Sigmoid colon (tissue), 4 donors: ENCODE data around the gene PRR19.

Experiments
- CTCF ChIP-seq, 4 experiments: fragments of 450-650 bp in 3 of 4; fragments of 200-600 bp in 1 of 4; IDR thresholded peaks; one replicate each; pipeline ENCODE4 v1.5.1; 2016 to 2019; ENCODE audit warnings: antibody characterized with exemption in 4 of 4, mild to moderate bottlenecking in 3 of 4, moderate library complexity in 2 of 4
- EP300 ChIP-seq, 4 donors: sonication (generic); formaldehyde crosslinking; IDR thresholded peaks; one replicate each; pipeline ENCODE4 v1.6.1; 2017; ENCODE audit warnings: antibody characterized with exemption in 4 of 4
- POLR2AphosphoS5 ChIP-seq, 4 donors: sonication (generic); formaldehyde crosslinking; IDR thresholded peaks; one replicate each; pipeline ENCODE4 v1.6.1; 2017; ENCODE audit warnings: antibody characterized with exemption in 4 of 4

DNA sequence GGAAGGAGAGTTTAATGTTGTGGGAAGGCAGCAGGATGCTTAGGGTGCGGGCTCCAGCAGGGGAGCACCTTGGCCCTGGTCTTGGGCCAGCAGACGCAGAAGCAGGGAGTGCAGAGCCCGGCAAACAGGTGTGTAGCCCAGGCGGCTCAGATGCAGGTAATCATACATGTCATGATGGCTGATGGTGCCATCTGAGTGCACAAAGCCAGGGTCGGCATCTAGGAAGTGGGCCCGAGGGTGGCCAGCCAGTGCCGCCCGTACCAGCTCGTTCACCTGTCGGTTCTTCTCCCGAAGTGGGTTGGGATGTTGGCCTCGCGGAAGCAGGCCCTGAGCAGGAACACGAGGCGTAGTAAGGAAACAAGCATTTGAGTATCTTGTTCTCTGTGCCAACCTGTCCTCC is 4.9 kb upstream of the PRR19 start:
- TF ChIP-seq EP300 (IDR thresholded peaks at IDR 0.05) (no peak), CTCF (IDR thresholded peaks at IDR 0.05) (no peak), POLR2AphosphoS5 (IDR thresholded peaks at IDR 0.05) (peak in 1 of 4 donors; percentile 15)
